CD4-positive, alpha-beta T cell treated with Interleukin-10 for 1 hour (primary cell): ENCODE measurements around the gene TMPRSS11B.
"Not testable (repeated sequence)": the region's sequence is repeated elsewhere in the genome, so short reads cannot be mapped to it uniquely, and the experiment has no call there.

ENCODE experiments used
- DNase-seq: peaks from one replicate; pipeline ENCODE4 v3.0.0-alpha.2; 2020

The TMPRSS11B gene

GRCh38 chr4:68216501-68216900, 29.0 kb downstream of the TMPRSS11B start:
- DNase-seq, result no peak

GRCh38 chr4:68209003-68209402, 36.5 kb downstream of the TMPRSS11B start:
- no peak for DNase-seq

- not testable (repeated sequence) for DNase-seq
These were observed 51.2 kb downstream of the TMPRSS11B start for GRCh38 chr4:68194305-68194704.

GRCh38 chr4:68193194-68193593, 52.3 kb downstream of the TMPRSS11B start:
- no peak for DNase-seq

GRCh38 chr4:68187145-68187544, 58.3 kb downstream of the TMPRSS11B start:
- DNase-seq, result no peak

- DNase-seq, result no peak
These were observed 60.6 kb downstream of the TMPRSS11B start for GRCh38 chr4:68184923-68185322.

- DNase-seq, result no peak
These were observed 62.1 kb downstream of the TMPRSS11B start for GRCh38 chr4:68183417-68183816.

- DNase-seq, result no peak
These were observed 63.1 kb downstream of the TMPRSS11B start for GRCh38 chr4:68182382-68182820.

- DNase-seq, result no peak
These were observed 64.5 kb downstream of the TMPRSS11B start for GRCh38 chr4:68180849-68181526.

GRCh38 chr4:68176904-68177303, 68.6 kb downstream of the TMPRSS11B start:
- no peak for DNase-seq
